ENCODE data around the gene FOXI3.

GRCh38 chr2:88492002-88492401 lies 39.5 kb upstream of the FOXI3 start:
- TF ChIP-seq CTCF (IDR thresholded peaks at IDR 0.05; ENCODE audit: poor library complexity) = no peak
- TF ChIP-seq EZH2 (IDR thresholded peaks at IDR 0.05; ENCODE audit: borderline replicate concordance) = no peak
